ENCODE measurements around the gene TEPSIN. TPM values are rescaled to one million over a fixed set of nuclear protein-coding genes. Genes with fewer than 3 reads are reported as not detected.

Gene TEPSIN
- total RNA-seq, 2 donors from 2014 or later: 26.3 to 35.0 TPM

DNA sequence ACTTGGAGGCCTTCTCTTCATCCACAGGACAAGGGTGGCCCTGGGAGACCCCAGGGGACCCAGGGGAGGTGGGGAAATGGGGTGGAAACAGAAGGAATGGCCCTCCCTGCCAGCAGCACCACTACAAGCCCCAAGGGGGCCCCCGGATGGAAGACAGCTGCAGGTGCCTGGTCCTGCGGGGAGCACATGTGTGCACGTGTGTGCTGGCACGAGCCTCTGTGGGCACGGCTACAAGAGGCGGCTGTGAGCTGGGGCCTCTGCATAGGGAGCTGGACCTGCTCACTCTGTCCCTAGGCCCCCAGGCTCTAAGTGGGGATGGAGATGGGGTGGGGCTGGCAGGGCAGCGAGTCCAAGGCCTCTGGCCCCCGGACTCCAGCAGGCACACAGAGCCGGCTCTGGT, 59.6 kb downstream of the TEPSIN start:
- Mint-ChIP-seq H3K4me1 (no peaks in the 10 kb centered on the region), H3K27me3 (peaks cover under 1% of the 10 kb centered on the region), H3K27ac (no peak overlapping the region), H3K4me3 (no peak overlapping the region), H3K9me3 (no peaks in the 10 kb centered on the region), H3K36me3 (ENCODE audit: low read depth) (no peaks in the 10 kb centered on the region)
- ATAC-seq (replicated peaks): no peak

Other genes with a start within 250 kb of the TEPSIN start
- 10 to 100 TPM; 17.2 to 19.8 TPM for gene CHMP6, start 247.2 kb downstream of the TEPSIN start, total RNA-seq
- gene BAIAP2, start 203.9 kb downstream of the TEPSIN start, total RNA-seq: 1 to 10 TPM; 4.6 to 4.8 TPM
- gene PVALEF, start 73.5 kb downstream of the TEPSIN start, total RNA-seq: not detected
- gene AATK, start 72.8 kb downstream of the TEPSIN start, total RNA-seq: 1 to 10 TPM; 1.2 to 2.4 TPM
- 10 to 100 TPM in 1 of 2 donors, 1 to 10 TPM in 1; 8.4 to 10.4 TPM for gene CEP131, start 16.1 kb downstream of the TEPSIN start, total RNA-seq
- gene NDUFAF8, start 263 bp upstream of the TEPSIN start, total RNA-seq: 10 to 100 TPM; 33.4 to 68.0 TPM
- gene SLC38A10, start 56.3 kb upstream of the TEPSIN start, total RNA-seq: 10 to 100 TPM; 58.4 to 71.2 TPM
- gene BAHCC1, start 156.4 kb upstream of the TEPSIN start, total RNA-seq: under 1 TPM in 1 of 2 donors, not detected in 1; 0.26 TPM

Data from activated T-helper 17 cell treated with anti-CD3 and anti-CD28 coated beads, Interleukin-2, amount 50 U/mL, for 72 hours (primary cell).